GM19328 (cell line): ENCODE data around the gene ZNF638.

Source experiments
- ATAC-seq: cut with Tn5 transposase; IDR thresholded peaks from one replicate; pipeline ENCODE4 v1.9.1; 2021; ENCODE audit warnings: mild to moderate bottlenecking, moderate library complexity; ENCODE audit not compliant: unreplicated experiment

The ZNF638 gene

DNA sequence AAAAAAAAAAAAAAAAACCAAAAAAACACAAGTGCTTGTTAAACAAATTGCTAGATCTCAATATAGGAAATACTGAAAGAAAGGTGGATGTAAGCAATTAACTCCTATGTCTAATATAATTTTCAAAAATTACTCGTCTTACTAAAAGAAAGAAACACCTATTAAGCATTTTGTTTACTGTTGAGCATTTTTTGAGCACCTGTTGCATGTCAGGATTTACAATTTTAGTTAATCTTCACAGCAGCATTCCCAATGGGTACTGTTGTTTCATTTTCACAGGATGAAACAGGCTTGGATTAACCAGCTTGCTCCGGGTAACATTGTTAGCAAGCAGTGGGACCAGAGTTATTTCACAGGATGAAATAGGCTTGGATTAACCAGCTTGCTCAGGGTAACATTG, 4.8 kb downstream of the ZNF638 start:
- no peak for ATAC-seq

DNA sequence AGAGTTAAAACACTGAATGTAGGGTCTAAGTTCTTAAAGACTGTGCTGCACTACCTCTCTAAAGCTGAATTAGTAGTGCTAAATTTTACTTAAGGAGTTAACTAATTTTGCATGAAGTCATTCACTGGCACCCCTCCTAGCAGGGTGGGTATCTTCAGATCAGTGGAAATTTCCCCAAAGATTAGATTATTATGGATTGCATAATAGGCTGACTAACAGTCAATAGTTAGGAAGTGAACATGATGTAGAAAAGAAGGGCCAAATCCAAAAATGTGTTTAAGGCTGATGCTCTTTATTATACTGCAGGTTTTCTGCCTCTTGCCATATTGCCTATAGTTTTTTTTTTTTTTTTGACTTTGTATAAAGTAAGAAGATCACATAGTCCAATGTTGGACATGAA, 5.2 kb downstream of the ZNF638 start:
- ATAC-seq = no peak

DNA sequence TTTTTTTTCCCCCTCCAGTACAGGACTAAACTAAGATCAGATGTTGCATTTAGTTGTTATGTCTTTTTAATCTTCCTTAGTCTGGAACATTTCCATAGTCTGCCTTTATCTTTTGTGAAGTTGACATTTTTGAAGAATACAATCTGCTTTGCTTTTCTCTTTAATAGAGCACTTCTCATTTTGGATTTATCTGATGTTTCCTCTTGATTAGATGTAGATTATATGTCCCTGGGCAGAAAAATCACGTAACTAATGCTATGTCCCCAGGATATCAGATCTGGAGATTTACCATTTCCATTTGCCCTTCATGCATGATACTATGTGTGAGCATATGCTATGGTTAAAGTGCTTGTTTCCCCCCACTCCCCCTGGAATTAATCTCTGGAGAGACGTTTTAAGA, 6.2 kb downstream of the ZNF638 start:
- no peak for ATAC-seq

DNA sequence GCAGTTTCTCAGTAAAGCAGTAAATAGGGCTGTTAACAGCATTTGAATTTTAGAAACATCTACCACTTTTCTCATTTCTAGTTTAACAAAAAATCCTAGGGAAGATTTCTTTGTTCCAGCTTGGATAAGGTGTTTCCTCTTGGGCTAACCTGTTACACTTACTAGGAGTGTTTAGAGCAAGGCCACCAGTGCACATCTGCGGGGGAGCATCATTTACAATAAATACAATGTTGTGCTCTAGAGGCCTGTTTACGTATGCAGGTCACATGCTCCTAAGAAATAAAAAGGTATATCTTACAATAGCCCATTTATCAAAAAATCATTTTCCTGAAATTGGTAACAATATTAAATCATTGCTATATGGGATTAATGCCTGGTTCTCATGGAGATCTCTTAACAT, 8.1 kb downstream of the ZNF638 start:
- ATAC-seq = no peak

DNA sequence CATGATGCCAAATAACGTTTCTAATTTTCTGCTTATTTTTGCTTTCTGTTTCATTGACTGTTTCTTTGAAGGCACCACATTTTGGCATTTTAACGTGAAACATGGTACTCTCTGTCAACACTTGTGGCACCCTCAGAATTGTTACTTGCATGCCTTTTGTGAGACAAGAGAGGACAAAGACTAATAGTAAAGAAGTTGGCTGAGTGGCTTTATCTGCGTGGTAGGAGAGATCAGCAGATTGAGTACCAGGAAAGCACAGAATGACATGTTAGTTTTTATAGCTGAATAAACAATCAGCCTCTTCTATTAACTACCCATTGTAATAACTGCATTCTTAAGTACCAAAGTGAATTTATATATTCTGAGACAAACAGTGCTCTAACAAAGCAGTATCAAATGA, 8.6 kb downstream of the ZNF638 start:
- ATAC-seq = no peak

DNA sequence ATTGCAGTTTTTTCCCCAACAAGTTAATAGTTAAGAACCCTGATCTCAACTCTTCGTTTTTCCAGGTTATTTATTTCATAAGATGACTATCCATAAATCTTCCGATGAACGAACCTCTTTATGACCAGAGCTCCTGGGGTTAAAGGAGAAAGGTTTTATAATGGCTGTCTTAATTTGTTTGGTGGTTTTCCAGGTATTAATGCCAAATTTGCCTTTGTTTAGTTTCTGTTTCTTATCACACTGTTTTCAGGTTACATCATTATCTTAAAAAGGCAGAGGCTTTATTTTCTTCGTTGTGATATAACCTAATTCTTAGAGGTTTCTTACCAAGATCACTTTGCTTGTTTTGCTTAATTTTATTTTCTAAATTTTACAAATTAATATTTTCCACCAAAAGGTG, 10.1 kb downstream of the ZNF638 start:
- no peak for ATAC-seq

DNA sequence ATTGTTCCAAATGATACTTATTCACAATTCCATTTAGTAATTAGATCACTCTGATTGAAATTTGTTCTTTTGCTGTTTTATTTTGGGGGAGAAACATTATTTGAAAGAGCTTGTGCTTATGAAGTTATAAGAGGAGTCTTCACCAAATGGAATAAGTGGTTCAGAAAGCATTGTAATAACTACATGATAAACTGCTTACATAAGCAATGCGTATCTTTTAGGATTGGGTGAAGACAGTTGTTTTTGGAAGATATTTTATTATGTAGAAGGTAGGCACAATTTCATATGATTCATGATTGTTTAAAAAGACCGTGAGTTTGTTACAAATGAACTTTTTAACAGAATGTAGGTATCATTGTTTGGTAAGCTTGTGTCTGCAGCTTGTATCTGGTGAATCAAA, 14.5 kb downstream of the ZNF638 start:
- no peak for ATAC-seq

DNA sequence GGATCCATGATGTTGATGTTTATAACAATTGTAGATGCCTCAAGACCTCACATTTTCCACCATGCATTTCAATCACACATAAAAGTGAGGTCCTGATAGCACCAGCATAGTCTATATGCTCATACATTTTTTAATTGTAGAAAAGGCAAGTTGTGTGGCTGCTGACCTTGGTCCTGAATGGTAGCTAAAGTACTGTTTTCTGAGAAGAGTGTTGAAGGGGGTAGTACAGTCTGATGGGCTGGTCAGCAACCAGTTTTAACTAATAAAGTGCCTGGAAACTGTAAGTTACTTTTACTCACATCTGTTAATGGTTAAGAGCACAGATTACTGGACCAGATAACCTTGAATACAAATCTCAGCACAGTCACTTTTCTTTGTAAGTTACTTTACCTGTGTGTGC, 15.9 kb downstream of the ZNF638 start:
- ATAC-seq = no peak

DNA sequence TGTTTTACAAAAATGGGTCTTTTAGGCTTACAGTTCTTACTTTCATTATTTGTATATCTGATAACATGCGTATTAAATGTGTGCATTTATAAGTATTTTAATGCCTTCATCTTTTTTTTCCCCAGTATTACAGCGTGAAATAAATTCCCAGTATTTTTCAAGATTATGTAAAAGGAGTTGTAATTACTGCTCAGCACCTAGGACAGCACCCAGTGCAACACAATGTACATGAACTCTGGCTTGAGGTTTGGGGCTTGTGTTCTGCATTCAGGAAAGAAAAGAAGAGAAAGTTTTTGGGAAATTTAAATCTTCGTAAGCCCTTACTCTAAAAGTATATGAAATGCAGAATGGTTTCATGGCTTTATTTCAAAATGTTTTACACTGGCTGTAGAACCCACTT, 16.7 kb downstream of the ZNF638 start:
- ATAC-seq = no peak

DNA sequence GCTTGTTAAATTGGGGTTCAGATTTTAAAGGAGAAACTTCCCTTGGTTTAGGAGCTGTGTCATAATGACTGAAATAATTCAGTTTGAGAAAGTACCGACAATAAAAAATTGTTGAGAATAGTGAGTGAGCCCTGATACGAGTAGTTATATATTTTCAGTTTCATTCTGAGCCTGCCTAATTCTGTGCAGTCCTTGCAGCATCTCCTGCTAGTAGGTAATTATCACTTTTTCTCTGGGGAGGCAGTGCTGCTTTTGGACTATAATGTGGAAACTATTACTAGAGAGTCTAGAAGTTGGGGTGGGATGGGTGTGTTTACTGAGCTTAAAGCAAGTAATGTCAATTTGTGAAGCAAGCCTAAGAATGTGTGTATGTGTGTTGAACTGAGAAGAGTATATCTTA, 21.7 kb downstream of the ZNF638 start:
- peak; percentile 65 for ATAC-seq

DNA sequence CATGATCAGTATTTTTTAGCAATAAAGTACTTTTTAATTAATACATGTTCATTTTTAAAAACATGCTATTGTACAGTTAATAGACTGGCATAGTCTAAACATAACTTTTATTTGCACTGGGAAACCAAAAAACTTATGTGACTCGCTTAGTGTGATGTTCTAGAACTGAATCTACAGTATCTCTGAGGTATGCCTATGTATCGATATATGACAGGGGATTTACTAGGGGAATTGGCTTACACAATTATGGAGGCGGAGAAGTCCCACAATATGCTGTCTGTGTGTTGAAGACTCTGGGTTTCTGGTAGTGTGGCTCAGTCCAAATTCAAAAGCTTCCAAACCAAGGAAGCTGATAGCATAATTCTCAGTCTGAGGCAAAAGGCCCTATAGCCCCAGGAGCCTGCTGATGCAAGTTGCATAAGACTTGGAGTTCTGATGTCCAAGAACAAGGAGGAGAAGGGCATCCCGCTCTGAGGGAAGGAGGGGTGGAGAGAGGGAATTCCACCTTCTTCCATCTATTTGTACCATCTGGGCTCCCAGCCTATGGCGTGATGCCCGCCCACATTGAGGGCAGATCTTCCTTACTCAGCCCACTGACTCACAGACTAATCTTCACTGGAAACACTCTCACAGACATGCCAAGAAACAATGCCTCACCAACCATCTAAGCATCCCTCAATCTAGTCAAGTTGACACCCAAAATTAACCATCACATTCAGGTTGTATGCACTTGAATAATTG, 27.5 kb downstream of the ZNF638 start:
- no peak for ATAC-seq

DNA sequence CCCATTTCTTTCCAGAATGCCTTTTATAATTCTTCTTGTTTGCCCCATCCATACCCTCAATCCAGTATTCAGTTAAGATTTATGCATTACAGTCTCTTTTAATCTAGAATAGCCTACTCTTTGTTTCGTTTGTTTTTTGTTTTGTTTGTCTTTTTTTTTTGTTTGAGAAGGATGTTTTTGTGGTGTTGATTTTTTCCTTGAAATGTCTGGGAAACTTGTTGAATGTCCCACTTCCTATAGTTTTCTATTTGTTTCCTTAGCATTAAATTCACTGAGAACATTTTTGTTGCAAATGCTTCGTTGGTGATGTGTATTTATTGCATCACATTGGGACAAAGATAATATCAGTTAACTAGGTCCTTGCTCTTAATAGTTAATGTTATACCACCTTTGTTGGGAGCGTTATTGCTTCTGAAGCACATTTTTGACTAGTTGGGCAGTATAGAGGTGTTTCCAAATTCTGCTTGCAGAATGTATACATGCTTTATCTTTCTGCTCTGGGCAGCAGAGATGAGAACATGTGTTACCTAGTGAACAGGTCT, 28.9 kb downstream of the ZNF638 start:
- ATAC-seq = no peak

DNA sequence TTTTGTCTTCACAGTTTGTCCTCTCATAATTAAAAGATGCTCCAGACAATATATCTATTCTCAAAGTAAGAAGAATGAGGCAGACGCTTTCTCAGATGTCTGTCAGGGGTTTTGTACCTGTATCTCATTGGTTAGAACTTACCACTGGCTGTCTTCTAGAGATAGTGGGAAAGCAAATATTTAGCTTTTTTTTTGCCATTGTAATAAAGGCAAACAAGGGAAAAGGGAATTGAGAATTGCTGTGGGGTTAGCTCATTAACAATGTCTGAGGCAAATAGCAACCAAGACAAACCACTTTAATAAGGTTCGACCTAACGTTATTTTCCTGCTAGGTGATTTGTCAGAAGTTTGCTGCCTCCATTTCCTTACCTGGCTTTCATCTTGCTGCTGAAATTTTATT, 30.0 kb downstream of the ZNF638 start:
- no peak for ATAC-seq

DNA sequence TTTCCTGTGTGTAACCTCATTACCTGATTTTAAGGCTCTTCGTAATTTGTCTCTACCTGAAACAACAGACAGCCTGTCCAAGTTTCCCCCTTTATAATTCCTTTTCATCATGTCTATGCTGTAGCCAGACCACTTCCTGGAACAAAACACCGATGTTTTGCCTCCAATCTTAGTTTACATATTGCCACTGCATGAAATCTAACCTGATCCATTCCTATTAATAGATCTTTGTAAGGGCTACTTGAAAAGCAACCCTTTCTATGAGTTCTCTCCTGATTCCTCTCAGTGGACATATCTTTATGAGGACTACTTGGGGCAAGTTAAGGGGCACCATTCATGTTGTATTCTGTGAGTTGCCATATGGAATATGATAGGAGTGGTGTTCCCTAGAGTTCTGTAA, 30.9 kb downstream of the ZNF638 start:
- ATAC-seq = no peak

DNA sequence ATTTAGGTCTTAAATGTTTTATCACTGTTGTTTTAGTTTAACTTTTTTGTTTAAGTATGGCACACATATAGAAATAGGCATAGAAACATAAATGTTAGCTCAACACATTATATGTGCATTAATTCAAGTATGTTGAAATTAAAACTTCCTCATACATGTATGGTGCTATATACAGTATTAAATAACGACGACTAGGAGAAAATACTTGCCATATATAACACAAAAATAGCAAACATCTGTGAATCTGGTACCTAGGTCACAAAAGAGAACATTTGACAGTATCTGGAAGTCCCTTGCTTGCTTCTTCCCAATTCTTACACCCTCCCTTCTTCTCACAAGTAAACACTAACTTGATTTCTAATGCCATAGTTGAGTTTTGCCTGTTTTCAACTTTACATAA, 38.4 kb downstream of the ZNF638 start:
- no peak for ATAC-seq

DNA sequence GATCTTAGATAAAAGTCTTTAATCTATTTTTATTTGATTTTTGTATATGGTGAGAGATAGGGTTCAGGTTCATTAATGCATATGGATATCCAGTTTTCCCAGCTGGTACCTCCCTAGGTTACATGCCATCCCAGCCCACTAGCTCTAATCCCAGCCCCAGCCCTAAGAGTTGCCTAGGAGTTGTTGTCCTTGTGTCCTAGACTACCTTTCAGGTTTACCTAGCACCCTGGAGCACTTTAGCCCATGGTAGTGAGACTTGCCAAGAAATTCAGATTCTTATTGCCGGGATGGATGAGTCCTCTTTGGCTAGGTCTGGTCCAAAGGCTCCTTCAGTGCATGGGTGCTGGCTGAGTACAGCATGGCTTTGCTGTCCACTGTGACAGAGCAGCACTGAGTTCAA, 40.5 kb downstream of the ZNF638 start:
- ATAC-seq = no peak

DNA sequence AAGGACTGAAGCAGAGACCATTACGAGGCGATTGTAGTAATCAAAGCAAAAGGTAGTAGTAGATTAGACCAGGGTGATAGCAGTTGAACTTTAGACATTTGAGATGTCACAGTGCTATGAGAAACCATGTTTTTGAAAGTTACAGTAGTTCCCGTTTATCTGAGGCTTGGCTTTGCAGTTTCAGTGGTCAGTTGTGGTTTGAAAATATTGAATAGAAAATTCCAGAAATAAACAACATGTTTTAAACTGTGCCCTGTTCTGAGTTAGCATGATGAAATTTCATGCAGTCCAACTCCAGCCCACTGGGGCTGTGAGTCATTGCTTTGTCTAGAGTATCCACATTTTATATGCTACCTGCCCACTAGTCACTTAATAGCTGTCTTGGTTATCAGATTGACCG, 47.5 kb downstream of the ZNF638 start:
- no peak for ATAC-seq

DNA sequence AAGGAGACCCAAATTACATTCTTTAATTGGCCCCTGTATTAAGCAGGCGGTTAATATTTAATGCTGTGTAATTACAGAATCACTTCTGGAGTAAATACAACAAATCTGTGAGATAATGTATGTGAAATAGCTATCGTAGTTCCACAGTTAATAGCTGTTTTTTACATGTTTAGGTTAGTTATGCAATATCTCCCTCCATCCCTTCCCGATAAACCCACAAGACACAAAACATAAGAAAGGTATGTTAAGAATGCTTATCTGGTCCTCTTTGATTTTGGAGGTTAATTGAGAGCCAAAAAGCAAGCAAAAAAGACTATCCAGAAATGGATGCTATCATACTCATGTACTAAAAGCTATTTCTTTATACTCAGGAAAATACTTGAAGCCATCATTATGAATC, 49.1 kb downstream of the ZNF638 start:
- no peak for ATAC-seq

DNA sequence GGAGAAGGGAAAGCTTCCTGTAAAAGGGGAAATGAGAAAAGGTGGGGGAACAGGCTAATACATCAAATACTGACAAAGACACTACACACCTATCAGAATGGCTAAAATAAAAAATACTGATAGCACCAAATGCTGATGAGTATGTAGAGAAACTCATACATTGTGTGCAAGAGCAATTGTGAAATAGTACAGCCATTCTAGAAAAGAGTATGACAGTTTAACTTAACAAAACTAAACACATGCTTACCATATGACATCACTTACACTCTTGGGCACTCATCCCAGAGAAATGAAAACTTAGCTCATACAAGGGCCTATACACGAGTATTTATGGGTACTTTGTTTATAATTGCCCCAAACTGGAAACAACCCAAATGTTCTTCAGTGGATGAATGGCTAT, 53.4 kb downstream of the ZNF638 start:
- ATAC-seq = no peak

DNA sequence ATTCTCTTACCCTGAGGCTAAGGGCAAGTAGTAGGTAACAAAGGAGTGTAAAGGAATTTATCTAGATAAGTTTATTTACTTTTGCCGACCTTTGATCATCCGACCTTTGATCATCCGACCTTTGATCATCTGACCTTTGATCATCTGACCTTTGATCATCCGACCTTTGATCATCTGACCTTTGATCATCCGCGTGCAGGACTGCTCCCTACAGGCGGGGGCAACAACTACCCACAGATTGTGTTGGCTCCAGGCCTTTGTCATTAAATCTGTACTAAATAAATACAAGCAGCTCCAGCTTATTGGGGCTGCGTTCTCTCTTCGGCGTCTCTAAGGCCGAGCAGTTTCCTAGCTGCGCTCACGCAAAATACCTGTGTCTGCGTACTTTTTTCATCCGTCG, 56.6 kb downstream of the ZNF638 start:
- ATAC-seq = no peak

DNA sequence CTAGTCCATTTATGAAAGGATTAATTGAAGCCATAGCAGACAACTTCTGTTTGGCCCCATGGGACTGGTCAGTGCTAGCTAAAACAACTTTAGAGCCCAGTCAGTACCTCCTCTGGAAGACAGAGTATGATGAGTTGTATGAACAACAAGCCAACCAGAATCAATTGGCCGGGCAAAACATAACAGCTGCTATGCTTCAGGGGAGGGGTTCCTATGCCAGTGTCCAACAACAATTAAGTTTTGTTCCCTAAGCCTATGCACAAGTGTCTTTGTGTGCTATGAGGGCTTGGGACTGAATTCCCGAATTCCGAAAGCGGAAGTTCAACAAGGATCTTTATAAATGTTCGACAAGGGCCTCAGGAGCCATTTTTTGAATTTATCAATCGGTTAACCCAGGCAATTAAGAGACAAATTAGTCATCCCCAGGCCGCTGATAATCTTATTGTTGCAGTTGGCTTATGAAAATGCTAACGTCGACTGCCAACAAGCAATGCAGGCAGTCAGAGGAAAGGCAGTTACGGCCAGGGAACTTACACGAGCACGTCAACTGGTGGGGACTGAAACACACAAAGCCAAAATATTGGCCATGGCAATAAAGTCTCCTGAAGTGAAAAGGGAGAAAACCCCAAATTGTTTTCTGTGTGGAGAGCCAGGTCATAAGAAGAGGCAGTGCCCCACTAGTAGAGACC, 57.9 kb downstream of the ZNF638 start:
- ATAC-seq = no peak

DNA sequence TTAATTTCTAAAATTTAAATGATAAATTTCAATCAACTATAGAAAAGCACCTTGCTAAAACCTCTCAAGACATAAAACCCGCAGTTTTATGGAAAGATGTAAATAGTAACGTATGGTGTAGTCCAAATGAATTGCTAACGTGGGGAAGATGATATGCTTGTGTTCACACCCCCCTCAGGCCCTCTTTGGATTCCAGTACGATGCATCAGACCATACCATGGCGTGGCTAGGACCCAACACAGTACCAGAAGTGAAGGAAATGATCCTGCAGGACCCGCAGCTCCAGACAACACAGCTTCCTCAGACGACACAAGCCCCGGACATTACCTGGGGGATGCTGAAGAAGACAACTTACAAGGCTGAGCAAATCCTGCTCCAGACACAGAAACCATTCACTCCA, 61.6 kb downstream of the ZNF638 start:
- ATAC-seq = no peak

DNA sequence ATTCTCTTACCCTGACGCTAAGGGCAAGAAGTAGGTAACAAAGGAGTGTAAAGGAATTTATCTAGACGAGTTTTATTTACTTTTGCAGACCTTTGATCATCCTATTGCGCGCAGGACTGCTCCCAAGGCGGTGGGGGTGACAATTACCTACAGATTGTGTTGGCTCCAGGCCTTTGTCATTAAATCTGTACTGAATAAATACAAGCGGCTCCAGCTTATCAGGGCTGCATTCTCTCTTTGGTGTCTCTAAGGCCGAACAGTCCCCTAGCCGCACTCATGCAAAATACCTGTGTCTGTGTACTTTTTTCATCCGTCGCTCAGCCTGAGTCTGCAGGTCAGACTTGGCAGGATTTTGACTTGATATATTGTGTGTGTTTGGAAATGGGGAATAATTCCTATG, 63.9 kb downstream of the ZNF638 start:
- ATAC-seq = no peak
